HG03378 (cell line): ENCODE measurements around the gene FGF18.
"Not testable (repeated sequence)": the region's sequence is repeated elsewhere in the genome, so short reads cannot be mapped to it uniquely, and the experiment has no call there.

ENCODE experiments used
- ATAC-seq: cut with Tn5 transposase; IDR thresholded peaks from one replicate; pipeline ENCODE4 v1.9.1; 2021; ENCODE audit warnings: mild to moderate bottlenecking, moderate library complexity; ENCODE audit not compliant: unreplicated experiment

Gene FGF18

DNA sequence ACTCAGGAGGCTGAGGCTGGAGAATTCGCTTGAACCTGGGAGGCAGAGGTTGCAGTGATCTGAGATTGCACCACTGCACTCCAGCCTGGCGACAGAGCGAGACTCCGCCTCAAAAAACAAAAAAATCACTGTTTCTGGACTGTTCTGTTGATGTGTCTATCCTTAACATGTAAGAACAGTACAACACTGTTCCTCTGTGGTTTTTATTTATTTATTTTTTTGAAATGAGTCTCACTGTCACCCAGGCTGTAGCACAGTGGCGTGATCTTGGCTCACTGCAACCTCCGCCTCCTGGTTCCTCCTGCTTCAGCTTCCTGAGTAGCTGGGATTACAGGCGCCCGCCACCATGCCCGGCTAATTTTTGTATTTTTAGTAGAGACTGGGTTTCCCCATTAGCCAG, 20.8 kb upstream of the FGF18 start:
- not testable (repeated sequence) for ATAC-seq

DNA sequence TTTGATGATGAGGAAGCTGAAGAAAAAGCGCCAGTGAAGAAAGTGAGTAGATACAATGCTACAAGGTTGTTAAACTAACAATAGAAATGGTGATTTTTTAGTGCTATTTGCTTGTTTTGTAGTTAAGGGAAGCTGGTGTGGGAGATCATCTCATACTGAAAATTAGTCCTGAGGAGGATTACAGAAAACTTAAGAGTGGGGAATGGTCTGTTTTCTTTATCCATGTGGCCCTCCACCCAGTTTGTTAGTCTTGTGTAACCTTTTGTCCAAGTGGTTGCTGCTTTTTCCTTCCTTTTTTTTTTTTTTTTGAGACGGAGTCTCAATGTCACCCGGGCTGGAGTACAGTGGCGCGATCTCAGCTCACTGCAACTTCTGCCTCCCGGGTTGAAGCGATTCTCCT, 19.3 kb upstream of the FGF18 start:
- ATAC-seq = no peak

DNA sequence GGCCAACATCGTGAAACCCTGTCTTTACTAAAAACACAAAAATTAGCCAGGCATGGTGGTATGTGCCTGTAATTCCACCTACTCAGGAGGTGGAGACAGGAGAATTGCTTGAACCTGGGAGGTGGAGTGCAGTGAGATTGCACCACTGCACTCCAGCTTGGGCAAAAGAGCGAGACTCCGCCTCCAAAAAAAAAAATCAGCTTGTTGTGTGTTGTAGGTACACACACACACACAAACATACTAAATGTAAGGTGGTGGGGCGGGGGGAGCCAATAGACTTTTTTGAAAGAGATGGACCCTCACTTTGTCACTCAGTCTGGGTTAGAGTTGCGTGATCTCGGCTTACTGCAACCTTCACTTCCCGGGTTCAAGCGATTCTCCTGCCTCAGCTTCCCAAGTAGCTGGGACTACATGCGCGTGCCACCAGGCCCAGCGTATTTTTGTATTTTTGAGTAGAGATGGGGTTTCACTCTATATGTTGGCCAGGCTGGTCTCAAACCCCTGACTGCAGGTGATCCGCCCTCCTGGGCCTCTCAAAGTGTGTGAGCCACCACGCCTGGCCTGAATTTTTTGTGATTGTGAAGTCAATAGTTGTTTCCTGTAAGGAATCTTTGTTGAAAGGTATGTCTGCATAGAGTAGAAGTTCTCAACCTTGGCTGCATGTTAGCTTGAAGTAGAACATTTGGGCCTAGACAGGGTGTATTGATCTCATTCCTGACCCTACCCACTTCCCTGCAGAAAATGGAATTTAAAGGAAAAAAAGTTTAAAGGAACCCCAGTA, 18.1 kb upstream of the FGF18 start:
- no peak for ATAC-seq

DNA sequence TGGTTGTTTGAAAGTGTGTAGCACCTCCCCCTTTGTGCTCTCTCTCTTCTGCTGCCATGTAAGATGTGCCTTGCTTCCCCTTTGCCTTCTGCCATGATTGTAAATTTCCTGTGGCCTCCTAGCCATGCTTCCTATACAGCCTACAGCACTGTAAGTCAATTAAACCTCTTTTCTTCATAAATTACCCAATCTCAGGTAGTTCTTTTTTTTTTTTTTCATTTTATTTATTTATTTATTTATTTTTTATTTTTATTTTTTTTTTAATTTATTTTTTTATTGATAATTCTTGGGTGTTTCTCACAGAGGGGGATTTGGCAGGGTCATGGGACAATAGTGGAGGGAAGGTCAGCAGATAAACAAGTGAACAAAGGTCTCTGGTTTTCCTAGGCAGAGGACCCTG, 16.7 kb upstream of the FGF18 start:
- ATAC-seq = not testable (repeated sequence)

DNA sequence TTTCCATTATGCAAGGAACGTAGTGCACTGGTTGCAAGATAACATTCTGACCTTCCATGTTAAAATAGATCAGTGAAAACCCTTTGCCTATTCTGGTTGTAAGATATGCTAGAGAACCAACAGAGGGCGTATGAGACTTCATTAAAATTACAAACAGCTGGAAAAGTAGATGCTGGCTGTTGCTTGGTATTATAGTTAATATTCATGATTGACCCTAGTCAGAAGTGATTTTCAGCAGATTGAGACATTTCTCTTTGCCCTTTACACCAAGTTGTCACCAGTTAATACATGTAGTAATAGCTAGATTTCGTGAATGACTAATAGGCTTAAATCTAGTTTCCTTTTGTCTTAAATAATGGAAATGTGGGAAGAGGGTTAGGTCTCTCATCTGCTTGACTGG, 13.8 kb upstream of the FGF18 start:
- ATAC-seq = no peak

DNA sequence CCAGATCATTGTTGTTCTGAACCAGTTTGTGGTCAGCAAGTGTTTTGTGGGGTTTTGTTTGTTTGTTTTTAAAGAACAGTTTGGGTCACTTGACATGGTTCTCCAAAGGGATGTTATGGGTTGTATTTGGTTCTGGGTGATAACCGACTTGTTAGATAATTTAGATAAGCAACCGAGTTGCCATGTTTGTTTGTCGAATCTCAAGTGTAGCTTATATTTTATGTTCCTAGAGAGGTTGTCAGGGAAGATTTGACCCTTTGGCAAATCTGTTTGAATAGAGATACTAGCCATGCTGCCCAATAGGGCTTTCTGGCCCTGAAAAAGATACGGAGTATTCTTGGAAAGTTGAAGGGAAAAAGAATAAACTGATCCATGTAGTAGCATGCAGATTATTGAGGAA, 12.2 kb upstream of the FGF18 start:
- no peak for ATAC-seq

DNA sequence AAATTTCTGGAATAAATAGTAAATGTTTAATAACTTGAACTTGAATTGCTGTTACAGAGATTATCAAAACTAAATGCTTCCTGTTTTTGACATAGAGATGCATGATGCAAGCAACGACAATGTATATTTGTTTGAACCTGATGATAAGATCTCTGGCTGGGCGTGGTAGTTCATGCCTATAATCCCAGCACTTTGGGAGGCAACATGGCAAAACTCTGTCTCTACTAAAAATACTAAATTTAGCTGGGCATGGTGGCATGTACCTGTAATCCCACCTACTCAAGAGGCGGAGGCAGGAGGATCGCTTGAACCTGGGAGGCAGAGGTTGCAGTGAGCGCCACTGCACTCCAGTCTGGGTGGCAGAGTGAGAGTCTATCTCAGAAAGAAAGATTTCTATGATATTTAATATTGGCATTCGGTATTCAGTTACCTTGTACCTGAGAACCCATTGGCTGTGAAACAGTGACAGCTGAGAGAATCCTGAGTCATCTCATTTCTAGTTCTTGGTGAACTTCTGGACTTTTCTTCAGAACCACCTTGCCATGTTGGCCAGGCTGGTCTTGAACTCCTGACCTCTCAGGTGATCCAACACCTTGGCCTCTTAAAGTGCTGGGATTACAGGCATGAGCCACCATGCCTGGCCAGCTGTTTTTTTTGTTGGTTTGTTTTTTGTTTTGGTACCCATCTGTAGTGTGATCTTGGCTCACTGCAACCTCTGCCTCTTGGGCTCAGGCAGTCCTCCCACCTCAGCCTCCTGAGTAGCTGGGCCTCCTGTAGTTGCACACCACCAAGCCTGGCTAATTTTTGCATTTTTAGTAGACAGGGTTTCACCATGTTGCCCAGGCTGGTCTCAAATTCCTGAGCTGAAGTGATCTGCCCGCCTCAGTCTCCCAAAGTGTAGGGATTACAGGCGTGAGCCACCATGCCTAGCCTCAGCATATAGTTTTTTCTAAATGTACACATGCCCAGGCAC, 10.0 kb upstream of the FGF18 start:
- no peak for ATAC-seq

DNA sequence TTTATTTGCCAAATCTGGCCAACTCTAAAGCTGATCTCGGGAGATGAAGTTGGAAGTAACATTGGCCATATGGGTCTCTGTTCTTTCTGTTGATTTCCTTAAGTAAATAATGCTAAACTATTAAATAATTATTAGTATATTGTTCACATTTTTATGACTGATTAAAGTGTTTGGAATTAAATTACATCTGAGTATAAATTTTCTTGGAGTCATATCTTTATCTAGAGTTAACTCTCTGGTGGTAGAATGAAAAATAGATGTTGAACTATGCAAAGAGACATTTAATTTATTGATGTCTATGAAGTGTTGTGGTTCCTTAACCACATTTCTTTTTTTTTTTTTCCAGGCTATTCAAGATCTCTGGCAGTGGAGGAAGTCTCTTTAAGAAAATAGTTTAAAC, 9.3 kb upstream of the FGF18 start:
- ATAC-seq = no peak

DNA sequence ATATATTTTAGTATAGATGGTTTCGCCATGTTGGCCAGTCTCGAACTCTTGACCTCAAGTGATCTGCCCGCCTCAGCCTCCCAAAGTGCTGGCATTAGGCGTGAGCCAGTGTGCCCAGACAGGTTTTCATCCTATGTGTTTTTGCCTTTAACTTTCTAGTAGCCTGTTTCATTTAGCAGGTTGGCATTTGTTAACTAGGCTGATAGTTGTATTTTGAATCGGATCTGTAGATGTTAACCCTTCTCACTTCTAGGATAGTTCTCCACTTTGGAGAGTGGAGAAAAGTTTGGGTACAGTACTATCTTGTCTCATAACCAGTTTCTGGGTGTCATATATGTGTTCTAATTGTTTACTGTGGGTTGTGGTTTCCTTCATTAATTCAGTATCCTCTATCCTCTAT, 7.3 kb upstream of the FGF18 start:
- no peak for ATAC-seq

DNA sequence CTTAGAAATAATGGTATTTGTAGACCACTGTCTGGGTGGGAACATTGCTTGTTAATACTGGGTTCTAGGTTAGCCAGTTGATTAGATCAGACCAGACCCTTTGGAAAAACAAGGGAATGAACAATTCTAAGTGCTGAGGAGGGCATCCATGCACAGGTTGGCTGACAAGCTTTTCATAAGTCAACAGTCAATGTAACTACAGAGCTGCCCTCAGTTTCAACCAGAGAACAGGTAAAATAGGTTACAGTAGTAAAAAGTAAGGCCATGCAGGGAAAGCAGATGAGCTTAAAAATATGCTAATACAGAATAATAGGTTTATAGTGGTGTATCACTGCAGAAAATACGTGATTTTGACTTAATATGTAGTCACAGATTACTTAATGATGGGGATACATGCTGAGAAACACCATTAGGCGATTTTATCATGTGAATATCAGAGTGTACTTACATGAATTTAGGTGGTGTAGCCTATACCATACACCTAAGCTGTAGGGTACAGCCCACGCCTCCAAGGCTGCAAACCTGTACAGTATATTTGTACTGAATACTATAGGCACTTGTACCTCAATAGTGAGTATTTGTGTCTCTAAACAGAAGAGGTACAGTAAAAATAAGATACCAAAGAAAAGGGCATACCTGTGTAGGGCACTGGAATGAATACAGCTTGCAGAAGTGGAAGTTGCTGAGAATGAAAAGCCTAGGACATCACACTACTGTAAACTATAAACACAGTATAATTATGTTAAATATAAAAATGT, 6.1 kb upstream of the FGF18 start:
- ATAC-seq = no peak

DNA sequence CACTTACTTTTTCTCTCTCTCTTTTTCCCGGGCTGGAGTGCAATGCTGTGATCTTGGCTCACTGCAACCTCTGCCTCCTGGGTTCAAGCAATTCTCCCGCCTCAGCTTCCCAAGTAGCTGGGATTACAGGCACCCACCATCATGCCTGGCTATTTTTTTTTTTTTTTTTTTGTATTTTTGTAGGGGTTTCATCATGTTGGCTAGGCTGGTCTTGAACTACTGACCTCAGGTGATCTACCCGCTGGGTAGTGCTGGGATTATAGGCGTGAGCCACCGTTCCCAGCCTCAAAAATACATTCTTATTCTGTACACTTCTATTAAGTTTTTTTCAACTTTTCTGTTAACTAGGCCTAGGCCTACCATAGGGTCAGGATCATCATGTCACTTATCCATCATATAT, 5.5 kb upstream of the FGF18 start:
- not testable (repeated sequence) for ATAC-seq

DNA sequence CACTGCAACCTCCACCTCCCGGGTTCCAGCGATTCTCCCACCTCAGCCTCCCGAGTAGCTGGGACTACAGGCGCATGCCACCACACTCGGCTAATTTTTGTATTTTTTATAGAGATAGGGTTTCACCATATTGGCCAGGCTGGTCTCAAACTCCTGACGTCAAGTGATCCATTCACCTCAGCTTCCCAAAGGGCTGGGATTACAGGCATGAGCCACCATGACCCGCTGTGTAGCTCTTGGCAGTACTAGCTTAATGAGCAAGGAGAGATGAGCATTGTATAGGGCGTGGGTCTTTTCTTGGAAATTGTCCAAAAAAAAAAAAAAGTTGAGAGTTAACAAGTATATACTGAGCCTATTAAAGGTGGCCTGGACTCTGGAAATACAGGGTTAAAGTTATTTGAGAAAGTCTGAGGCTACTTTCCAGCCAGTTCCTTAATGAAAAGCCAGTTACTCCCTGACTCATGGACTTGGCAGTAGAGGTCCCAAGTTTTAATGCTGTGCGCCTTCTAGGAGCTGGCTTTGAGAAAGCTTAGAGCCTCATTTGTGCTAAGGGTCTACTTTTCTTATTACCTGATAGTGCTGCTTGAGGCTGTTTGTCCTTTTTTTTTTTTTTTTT, 4.2 kb upstream of the FGF18 start:
- no peak for ATAC-seq

DNA sequence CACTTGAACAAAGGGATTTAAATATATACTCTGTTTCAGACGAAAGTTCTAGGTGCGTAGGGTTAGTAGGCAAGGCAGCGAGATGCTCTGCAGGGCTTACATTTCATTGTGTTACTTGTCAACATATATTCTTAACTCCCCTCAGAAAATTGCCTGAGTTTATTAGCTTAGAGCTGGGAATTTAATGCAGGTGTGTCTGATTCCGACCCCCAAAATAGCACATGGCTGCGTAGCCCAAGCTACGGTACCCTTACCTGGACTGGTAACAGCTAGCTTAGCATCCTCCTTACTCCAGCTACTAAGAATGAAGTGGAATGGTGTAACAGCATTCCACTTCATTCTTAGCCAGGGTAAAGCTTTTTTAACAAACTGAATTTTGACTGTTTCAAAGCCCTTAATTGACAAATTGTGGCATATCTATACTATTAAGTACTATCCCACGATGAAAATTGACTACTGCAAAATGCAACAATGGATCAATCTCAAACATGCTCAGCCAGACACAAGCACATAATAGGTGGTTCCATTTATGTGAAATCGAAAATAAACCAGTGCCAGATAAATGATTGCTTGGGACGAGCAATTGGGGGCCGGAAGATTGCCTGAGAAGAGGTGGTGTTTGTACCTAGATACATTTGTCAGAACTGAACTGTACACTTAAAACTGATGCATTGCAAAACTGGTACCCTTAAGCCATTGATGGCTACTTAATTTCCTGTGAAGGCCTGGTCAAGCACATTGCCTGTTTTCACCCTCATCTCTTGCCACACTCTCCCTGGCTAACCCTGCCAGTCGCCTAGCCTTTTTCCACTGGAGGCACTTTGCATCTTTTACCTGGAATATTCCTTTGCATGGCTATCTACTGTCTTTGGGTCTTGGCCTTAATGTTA, 3.0 kb upstream of the FGF18 start:
- ATAC-seq = no peak

DNA sequence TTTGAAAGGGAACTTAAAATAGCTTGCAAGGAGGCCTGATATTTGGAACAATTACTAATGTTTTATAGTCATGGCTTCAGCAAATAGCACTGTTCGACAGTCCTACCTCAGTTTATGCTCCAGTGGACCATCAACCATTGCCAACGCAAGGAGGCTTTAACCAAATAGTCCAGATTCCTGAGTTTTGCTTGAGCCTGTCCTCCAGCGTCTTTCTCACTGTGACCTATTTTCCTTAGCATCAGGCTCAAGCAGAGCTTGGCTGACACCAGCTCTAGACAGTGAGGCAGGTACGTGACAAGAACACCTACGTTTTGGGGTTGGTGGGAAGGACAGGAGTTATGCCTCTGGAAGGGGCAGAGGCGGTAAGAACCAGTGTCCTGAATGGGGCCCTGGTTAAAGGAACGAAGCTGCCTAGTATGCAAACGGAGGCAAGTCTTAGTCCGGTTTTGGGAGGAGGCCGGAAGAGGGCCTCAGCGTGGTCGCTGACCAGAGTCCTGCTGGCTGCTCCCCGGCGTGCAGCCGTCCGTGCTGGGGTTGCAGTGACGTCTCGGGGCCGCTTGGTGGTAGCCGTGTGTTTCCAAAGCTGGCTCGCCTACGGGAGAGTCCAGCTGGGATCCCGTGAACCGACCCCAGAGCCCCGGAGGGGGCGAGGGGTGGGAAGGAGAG, 998 bp upstream of the FGF18 start:
- ATAC-seq = no peak

DNA sequence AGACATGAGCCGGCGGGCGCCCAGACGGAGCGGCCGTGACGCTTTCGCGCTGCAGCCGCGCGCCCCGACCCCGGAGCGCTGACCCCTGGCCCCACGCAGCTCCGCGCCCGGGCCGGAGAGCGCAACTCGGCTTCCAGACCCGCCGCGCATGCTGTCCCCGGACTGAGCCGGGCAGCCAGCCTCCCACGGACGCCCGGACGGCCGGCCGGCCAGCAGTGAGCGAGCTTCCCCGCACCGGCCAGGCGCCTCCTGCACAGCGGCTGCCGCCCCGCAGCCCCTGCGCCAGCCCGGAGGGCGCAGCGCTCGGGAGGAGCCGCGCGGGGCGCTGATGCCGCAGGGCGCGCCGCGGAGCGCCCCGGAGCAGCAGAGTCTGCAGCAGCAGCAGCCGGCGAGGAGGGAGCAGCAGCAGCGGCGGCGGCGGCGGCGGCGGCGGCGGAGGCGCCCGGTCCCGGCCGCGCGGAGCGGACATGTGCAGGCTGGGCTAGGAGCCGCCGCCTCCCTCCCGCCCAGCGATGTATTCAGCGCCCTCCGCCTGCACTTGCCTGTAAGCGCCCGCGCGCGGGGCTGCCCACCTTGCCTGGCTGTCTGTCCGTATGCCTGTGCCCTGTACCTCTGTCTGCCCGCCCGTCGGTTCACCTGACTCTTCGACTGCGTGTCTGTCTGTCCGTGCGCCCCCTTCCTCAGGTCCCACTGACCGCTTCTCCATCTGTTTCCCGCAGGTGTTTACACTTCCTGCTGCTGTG, 412 bp downstream of the FGF18 start:
- ATAC-seq = no peak

DNA sequence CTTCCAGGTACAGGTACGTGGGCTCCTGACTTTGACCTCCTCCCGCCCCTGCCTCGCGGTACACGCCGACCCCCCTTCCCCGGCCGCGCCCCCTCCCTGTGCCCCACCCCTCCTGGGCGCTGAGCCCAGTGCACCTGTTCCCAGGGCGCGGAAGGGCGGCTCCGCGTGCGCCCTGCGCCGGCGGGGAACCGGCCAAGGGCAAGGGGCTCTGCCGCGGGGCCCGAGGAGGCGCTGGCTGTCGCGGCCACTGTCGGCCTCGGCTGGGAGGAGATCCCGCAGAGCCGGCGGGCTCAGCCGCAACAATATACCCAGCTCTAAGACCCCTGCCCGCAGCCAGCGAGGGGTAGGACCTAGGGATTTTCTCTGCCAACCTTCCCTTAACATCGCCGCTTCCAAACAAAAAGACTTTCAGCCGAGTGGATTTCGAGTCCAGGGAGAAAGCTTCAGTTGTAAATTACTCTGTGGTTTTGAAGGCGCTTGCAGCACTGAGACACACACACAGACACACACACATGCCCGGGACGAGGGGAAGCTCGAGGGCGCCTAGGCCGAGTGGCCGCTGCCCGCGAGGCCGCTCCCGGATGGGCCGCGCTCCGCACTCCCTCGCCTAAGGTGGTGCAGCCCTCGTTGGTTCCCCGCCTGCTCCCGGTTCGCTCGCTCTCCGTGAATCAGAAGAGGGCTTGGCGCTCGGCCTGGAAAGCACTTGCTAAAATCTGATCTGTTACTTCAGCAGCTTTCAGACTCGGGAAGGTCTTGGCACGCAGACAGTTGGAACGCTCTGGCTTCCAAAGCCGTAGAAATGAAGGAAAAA, 1.2 kb downstream of the FGF18 start:
- no peak for ATAC-seq

DNA sequence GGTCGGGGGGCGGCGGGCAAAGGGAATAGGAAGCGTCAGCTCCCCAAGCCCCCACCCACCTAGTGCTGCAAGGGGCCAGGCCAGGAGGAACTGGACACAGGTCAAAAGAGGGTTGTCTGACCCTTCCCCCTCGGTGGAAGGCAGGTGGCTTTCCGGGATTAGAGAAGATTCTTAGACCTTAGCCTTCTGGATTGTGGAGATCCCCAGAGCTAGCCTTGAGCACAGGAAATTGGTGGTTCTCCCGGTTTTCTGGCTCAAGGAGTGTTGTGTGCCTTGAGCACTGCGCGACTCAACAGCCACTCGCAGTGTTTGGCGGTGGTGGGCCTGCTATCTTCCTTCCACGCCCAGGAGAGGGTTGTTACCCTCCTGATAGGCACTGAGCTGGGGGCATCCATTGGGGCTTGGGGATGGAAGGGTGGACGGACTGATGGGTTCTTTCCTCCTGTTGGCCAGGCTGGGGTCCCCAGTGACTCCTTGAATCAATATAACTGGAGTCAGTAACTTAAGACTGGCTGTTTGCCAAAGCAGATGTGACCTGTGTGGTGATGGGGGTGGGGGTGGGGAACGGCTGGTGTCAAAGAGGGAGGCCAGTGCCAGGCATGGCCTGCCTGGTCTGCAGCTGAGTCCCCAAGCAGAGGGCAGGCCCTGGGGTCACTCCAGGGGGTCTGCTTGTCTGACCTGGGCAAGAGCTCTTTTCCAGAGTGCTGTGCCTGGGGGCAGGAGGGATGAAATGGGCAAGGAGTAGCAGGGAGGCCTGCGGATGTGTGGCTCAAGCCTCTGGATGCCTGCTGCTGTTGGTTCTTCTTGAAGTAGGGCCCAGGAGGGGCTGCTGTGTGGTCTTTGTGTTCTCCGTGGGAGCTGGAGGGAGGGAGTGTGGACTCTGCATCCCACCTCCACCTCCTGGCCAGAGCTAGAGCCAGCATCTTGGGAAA, 2.1 kb downstream of the FGF18 start:
- no peak for ATAC-seq
